Measurements from ENCODE around the gene SART3. TPM values are rescaled to one million over a fixed set of nuclear protein-coding genes. Genes with fewer than 3 reads are reported as not detected.

SART3 gene
- total RNA-seq, 3 donors from 2014 or later (not counting 1 experiment from before 2014, with no cell fraction given): 76.5 to 107 (median 78.3) TPM

DNA sequence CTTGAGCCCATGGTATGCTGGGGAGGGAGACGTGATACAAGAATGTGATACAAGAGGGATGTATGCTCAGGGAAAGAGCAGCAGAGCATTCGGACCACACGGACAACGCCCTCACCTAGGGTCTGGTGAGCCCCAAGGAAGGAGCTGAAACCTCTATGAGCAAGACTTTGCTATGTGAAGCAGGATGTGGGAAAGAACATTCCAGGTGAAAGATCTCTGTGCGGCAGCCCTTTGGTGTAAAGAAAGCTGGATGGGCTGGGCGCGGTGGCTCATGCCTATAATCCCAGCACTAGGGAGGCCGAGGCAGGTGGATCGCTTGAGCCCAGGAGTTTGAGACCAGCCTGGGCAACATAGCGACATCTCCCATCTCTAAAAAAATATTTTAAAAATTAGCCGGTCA, 62.8 kb downstream of the SART3 start:
- Histone ChIP-seq H3K4me3 (ENCODE audit: low read length) (no peak overlapping the region), H3K36me3 (ENCODE audit: control insufficient read depth, insufficient read depth, low read length) (no peaks in the 10 kb centered on the region), H3K27ac (ENCODE audit: low read length) (no peak overlapping the region), H3K4me1 (ENCODE audit: control insufficient read depth, insufficient read depth, low read length) (no peaks in the 10 kb centered on the region), H3K9me3 (ENCODE audit: control insufficient read depth, insufficient read depth, low read length) (peaks cover 9% of the 10 kb centered on the region), H3K27me3 (ENCODE audit: control insufficient read depth, insufficient read depth, low read length) (no peaks in the 10 kb centered on the region)
- WGBS (ENCODE audit: insufficient coverage): 84% methylated on average over 11 of the region's 11 CpGs
- ATAC-seq: no peak
- peaks cover 0 to 6% of the 10 kb centered on the region in 2 donors for H3K9me3 Mint-ChIP-seq
- no peaks in the 10 kb centered on the region for H3K4me1 Mint-ChIP-seq
- H3K4me3 Mint-ChIP-seq: no peak overlapping the region
- H3K27me3 Mint-ChIP-seq (ENCODE audit: low read depth in 2 of 2): peaks cover 24 to 38% of the 10 kb centered on the region in 2 donors
- DNase-seq: no peak
- H3K27ac Mint-ChIP-seq: no peak overlapping the region
- intact Hi-C loops (cut with micrococcal nuclease): loop anchor here (5.0 kb wide), 1 partner anchor 506 kb away; no protein-coding TSS in a partner anchor
- TF ChIP-seq, protein P1, sequence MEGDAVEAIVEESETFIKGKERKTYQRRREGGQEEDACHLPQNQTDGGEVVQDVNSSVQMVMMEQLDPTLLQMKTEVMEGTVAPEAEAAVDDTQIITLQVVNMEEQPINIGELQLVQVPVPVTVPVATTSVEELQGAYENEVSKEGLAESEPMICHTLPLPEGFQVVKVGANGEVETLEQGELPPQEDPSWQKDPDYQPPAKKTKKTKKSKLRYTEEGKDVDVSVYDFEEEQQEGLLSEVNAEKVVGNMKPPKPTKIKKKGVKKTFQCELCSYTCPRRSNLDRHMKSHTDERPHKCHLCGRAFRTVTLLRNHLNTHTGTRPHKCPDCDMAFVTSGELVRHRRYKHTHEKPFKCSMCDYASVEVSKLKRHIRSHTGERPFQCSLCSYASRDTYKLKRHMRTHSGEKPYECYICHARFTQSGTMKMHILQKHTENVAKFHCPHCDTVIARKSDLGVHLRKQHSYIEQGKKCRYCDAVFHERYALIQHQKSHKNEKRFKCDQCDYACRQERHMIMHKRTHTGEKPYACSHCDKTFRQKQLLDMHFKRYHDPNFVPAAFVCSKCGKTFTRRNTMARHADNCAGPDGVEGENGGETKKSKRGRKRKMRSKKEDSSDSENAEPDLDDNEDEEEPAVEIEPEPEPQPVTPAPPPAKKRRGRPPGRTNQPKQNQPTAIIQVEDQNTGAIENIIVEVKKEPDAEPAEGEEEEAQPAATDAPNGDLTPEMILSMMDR (IDR thresholded peaks at IDR 0.05): no peak
- H3K36me3 Mint-ChIP-seq: peaks cover 5% of the 10 kb centered on the region

- WGBS (ENCODE audit: insufficient coverage): 86% methylated on average over 11 of the region's 11 CpGs
- Histone ChIP-seq H3K27ac (ENCODE audit: low read length) (no peak overlapping the region), H3K4me3 (ENCODE audit: low read length) (no peak overlapping the region), H3K27me3 (ENCODE audit: control insufficient read depth, insufficient read depth, low read length) (no peaks in the 10 kb centered on the region), H3K36me3 (ENCODE audit: control insufficient read depth, insufficient read depth, low read length) (no peaks in the 10 kb centered on the region), H3K9me3 (ENCODE audit: control insufficient read depth, insufficient read depth, low read length) (no peaks in the 10 kb centered on the region), H3K4me1 (ENCODE audit: control insufficient read depth, insufficient read depth, low read length) (no peaks in the 10 kb centered on the region)
- H3K4me3 Mint-ChIP-seq: no peak overlapping the region
- DNase-seq (no peak), ATAC-seq (no peak)
- intact Hi-C loops (cut with micrococcal nuclease): loop anchor here (1.0 to 5.0 kb wide), 3 partner anchors 262 to 504 kb away; no protein-coding TSS in a partner anchor
- H3K9me3 Mint-ChIP-seq: no peaks in the 10 kb centered on the region
- H3K27me3 Mint-ChIP-seq (ENCODE audit: low read depth in 2 of 2): peaks cover 21 to 44% of the 10 kb centered on the region in 2 donors
- TF ChIP-seq, protein P1 (IDR thresholded peaks at IDR 0.05): no peak
- H3K27ac Mint-ChIP-seq: no peak overlapping the region
- H3K36me3 Mint-ChIP-seq: no peaks in the 10 kb centered on the region
- H3K4me1 Mint-ChIP-seq: no peaks in the 10 kb centered on the region
These were observed 65.0 kb downstream of the SART3 start for GRCh38 chr12:108495823-108496579.

GRCh38 chr12:108495054-108495453, 65.9 kb downstream of the SART3 start:
- H3K27me3 Mint-ChIP-seq (ENCODE audit: low read depth in 2 of 2): peaks cover 23 to 47% of the 10 kb centered on the region in 2 donors
- no peaks in the 10 kb centered on the region for H3K9me3 Mint-ChIP-seq
- Histone ChIP-seq H3K27ac (ENCODE audit: low read length) (no peak overlapping the region), H3K9me3 (ENCODE audit: control insufficient read depth, insufficient read depth, low read length) (no peaks in the 10 kb centered on the region), H3K4me1 (ENCODE audit: control insufficient read depth, insufficient read depth, low read length) (no peaks in the 10 kb centered on the region), H3K36me3 (ENCODE audit: control insufficient read depth, insufficient read depth, low read length) (no peaks in the 10 kb centered on the region), H3K4me3 (ENCODE audit: low read length) (no peak overlapping the region), H3K27me3 (ENCODE audit: control insufficient read depth, insufficient read depth, low read length) (no peaks in the 10 kb centered on the region)
- intact Hi-C loops (cut with micrococcal nuclease): loop anchor here (1.0 to 5.0 kb wide), 3 partner anchors 261 to 503 kb away; no protein-coding TSS in a partner anchor
- TF ChIP-seq, protein P1 (IDR thresholded peaks at IDR 0.05): peak; percentile 74
- no peak overlapping the region for H3K27ac Mint-ChIP-seq
- no peaks in the 10 kb centered on the region for H3K4me1 Mint-ChIP-seq
- DNase-seq (peak; percentile 41 to 48), ATAC-seq (peak; percentile 65 to 71 (median 67))
- no CpG with 5 or more reads among the region's 1 CpG for WGBS (ENCODE audit: insufficient coverage)
- H3K36me3 Mint-ChIP-seq: no peaks in the 10 kb centered on the region
- no peak overlapping the region for H3K4me3 Mint-ChIP-seq
